Lung (tissue), 16 donors: ENCODE data around the gene RNF7. TPM values are rescaled to one million over a fixed set of nuclear protein-coding genes. Genes with fewer than 3 reads are reported as not detected.
"Not testable (repeated sequence)": the region's sequence is repeated elsewhere in the genome, so short reads cannot be mapped to it uniquely, and the experiment has no call there.

Experiments
- ATAC-seq: fragments of 200-7000 bp; cut with Tn5 transposase; one replicate; pipeline ENCODE4 v1.9.1; 2020; ENCODE audit warnings: moderate number of reproducible peaks; ENCODE audit not compliant: insufficient read depth, low FRiP score
- DNase-seq, 3 donors: peaks; one replicate each; pipeline ENCODE4 v3.0.0-alpha.2; 2013 to 2017
- H3K27ac ChIP-seq, 2 donors: one replicate each; pipeline ENCODE4 v1.5.1; 2013; ENCODE audit warnings: mild to moderate bottlenecking in 2 of 2, moderate library complexity in 2 of 2, control low read depth in 1 of 2, inconsistent platforms in 1 of 2, low read depth in 1 of 2, low read length in 1 of 2
- H3K27me3 ChIP-seq, 3 donors: one replicate each; pipeline ENCODE4 v1.5.1; 2013; ENCODE audit warnings: low read length in 2 of 3; ENCODE audit not compliant: control insufficient read depth in 3 of 3, insufficient read depth in 3 of 3
- H3K36me3 ChIP-seq, 4 donors: one replicate each; pipeline ENCODE4 v1.5.1; 2013; ENCODE audit warnings: low read length in 4 of 4, mild to moderate bottlenecking in 1 of 4, moderate library complexity in 1 of 4; ENCODE audit not compliant: control insufficient read depth in 4 of 4, insufficient read depth in 4 of 4
- H3K4me1 ChIP-seq, 5 donors: one replicate each; pipeline ENCODE4 v1.5.1; 2013; ENCODE audit warnings: low read length in 5 of 5, mild to moderate bottlenecking in 2 of 5, moderate library complexity in 1 of 5; ENCODE audit not compliant: control insufficient read depth in 5 of 5, insufficient read depth in 5 of 5
- H3K4me3 ChIP-seq: one replicate; pipeline ENCODE4 v1.5.1; 2013; ENCODE audit warnings: mild to moderate bottlenecking, control low read depth, moderate library complexity
- H3K9ac ChIP-seq, 2 donors: one replicate each; pipeline ENCODE4 v1.5.1; 2013; ENCODE audit warnings: low read length in 2 of 2, control low read depth in 1 of 2; ENCODE audit not compliant: insufficient read depth in 1 of 2
- H3K9me3 ChIP-seq, 4 donors: one replicate each; pipeline ENCODE4 v1.5.1; 2013; ENCODE audit warnings: low read length in 3 of 4, mild to moderate bottlenecking in 1 of 4, moderate library complexity in 1 of 4; ENCODE audit not compliant: control insufficient read depth in 4 of 4, insufficient read depth in 3 of 4
- WGBS, 2 donors: extraction: QIAGEN DNeasy Blood & Tissue Kit; methylation state at CpG; one replicate each; pipeline ENCODE4 v1.1.7; 2013; 5-methylcytosine and 5-hydroxymethylcytosine counted together
- long read RNA-seq, 5 donors: transcript quantifications; one replicate each; lab custom pipeline, GENCODE V29; 2026
- polyA plus RNA-seq, 2 donors: library from polyadenylated mRNA; stranded (reverse); fragments of 200-250 nt; gene quantifications; one replicate each; pipeline ENCODE4 v1.2.1, GENCODE V29; 2013
- total RNA-seq, 2 donors: library from RNA; depleted of rRNA in 1 of 2; stranded (reverse); fragments of >200 nt in 1 of 2; gene quantifications; one replicate each; pipeline ENCODE4 v1.2.1, GENCODE V29; 2014 to 2021
- TF ChIP-seq, protein P1 (sequence below): IDR thresholded peaks from 2 replicates; pipeline ENCODE4 v1.5.1; 2012; ENCODE audit warnings: mild to moderate bottlenecking; ENCODE audit errors: control extremely low read depth, extremely low read depth
- donor health status: control.
- donor health status: control.
- donor health status: Bipolar disorder and iron deficiency.
- donor health status: healthy.
- donor health status: DM: yes; HTN: yes; CAD: no.

Gene RNF7
- total RNA-seq (10 to 100 TPM; 41.0 to 85.0 TPM), polyA plus RNA-seq (100 to 1,000 TPM in 1 of 2 donors, 10 to 100 TPM in 1; 87.4 to 180 TPM)
- long read RNA-seq, donor 1, transcript RNF7-201 (3 exons, 2,763 nt) = major isoform, 140 of 198 reads
- long read RNA-seq, donor 1, transcript RNF7-202 (3 exons, 805 nt) = minor isoform, 21 of 198 reads
- long read RNA-seq, donor 1, partial matches to known transcripts = 32 of 198 reads
- long read RNA-seq, donor 1, other reads (novel, unspliced or antisense) = 0 of 198 reads
- long read RNA-seq, donor 2, transcript RNF7-201 (3 exons, 2,763 nt) = major isoform, 51 of 56 reads
- long read RNA-seq, donor 2, partial matches to known transcripts = 0 of 56 reads
- long read RNA-seq, donor 2, other reads (novel, unspliced or antisense) = 0 of 56 reads
- long read RNA-seq, donor 3, transcript RNF7-201 (3 exons, 2,763 nt) = major isoform, 67 of 79 reads
- long read RNA-seq, donor 3, transcript RNF7-202 (3 exons, 805 nt) = minor isoform, 7 of 79 reads
- long read RNA-seq, donor 3, partial matches to known transcripts = 0 of 79 reads
- long read RNA-seq, donor 3, other reads (novel, unspliced or antisense) = 0 of 79 reads
- long read RNA-seq, donor 4, transcript RNF7-202 (3 exons, 805 nt) = minor isoform, 7 of 68 reads
- long read RNA-seq, donor 4, transcript RNF7-201 (3 exons, 2,763 nt) = major isoform, 61 of 68 reads
- long read RNA-seq, donor 4, partial matches to known transcripts = 0 of 68 reads
- long read RNA-seq, donor 4, other reads (novel, unspliced or antisense) = 0 of 68 reads
- long read RNA-seq, donor 5, transcript RNF7-202 (3 exons, 805 nt) = minor isoform, 24 of 205 reads
- long read RNA-seq, donor 5, transcript RNF7-201 (3 exons, 2,763 nt) = major isoform, 151 of 205 reads
- long read RNA-seq, donor 5, partial matches to known transcripts = 26 of 205 reads
- long read RNA-seq, donor 5, other reads (novel, unspliced or antisense) = 0 of 205 reads

- TF ChIP-seq, protein P1, sequence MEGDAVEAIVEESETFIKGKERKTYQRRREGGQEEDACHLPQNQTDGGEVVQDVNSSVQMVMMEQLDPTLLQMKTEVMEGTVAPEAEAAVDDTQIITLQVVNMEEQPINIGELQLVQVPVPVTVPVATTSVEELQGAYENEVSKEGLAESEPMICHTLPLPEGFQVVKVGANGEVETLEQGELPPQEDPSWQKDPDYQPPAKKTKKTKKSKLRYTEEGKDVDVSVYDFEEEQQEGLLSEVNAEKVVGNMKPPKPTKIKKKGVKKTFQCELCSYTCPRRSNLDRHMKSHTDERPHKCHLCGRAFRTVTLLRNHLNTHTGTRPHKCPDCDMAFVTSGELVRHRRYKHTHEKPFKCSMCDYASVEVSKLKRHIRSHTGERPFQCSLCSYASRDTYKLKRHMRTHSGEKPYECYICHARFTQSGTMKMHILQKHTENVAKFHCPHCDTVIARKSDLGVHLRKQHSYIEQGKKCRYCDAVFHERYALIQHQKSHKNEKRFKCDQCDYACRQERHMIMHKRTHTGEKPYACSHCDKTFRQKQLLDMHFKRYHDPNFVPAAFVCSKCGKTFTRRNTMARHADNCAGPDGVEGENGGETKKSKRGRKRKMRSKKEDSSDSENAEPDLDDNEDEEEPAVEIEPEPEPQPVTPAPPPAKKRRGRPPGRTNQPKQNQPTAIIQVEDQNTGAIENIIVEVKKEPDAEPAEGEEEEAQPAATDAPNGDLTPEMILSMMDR = peak; percentile 73
- WGBS, 2 donors = 0% methylated on average over 81 of the region's 81 CpGs
- Histone ChIP-seq H3K9me3 (no peaks in the 10 kb centered on the region), H3K4me3 (peak within 1 kb of the TSS; percentile 96), H3K4me1 (peaks cover 4 to 23% (median 12%) of the 10 kb centered on the region in 5 donors), H3K36me3 (peaks cover 0 to 7% (median 1%) of the 10 kb centered on the region in 4 donors), H3K27ac (peak within 1 kb of the TSS; percentile 94 to 98), H3K9ac (peak within 1 kb of the TSS; percentile 91 to 98), H3K27me3 (no peaks in the 10 kb centered on the region)
- DNase-seq (peak; percentile 97 to 98 (median 98)), ATAC-seq (peak; percentile 97)
Observed at GRCh38 chr3:141738022-141738890, at the start of gene RNF7. Gene RNF7 (plus strand): TSS chr3:141738298. CDS start chr3:141738342, 44 bp downstream.

DNA sequence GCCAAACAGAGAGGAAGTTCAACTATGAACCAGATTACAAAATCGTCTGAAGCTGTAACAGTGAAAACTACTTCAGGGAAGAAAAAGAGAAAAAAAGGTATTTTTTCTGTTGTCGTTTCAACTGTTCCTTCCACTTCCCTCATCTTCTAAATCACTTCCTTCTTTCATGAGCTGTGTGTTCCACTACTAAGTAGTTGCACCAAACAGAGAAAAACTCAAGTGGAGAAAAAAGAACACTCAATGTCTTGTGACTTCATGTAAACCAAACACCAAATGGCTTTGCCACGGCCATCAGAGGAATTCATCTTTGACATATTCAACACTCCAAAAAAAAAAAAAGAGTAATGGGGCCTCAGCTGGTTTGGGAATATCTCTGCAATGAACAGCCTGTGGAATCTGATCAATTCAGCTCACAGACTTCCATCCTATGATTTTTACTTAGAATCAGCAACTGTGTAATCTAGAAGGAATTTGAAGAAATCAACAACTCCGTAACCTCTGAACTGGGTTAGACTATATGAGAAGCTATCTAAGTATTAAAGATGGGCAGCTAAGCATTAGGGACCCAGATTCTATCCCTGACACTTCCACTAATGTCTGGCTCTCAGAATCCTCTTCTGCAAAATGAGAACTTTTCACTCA is 47.5 kb upstream of the RNF7 start:
- H3K9ac ChIP-seq = no peak overlapping the region
- ATAC-seq = peak; percentile 64
- no peak overlapping the region for H3K27ac ChIP-seq
- H3K9me3 ChIP-seq = no peaks in the 10 kb centered on the region
- TF ChIP-seq, protein P1 = no peak
- 31 to 34% methylated on average over 4 of the region's 4 CpGs for WGBS, 2 donors
- H3K4me3 ChIP-seq = no peak overlapping the region
- H3K4me1 ChIP-seq = peaks cover 0 to 7% (median 4%) of the 10 kb centered on the region in 5 donors
- H3K27me3 ChIP-seq = no peaks in the 10 kb centered on the region
- DNase-seq = peak in 1 of 3 donors; percentile 13
- H3K36me3 ChIP-seq = no peaks in the 10 kb centered on the region

DNA sequence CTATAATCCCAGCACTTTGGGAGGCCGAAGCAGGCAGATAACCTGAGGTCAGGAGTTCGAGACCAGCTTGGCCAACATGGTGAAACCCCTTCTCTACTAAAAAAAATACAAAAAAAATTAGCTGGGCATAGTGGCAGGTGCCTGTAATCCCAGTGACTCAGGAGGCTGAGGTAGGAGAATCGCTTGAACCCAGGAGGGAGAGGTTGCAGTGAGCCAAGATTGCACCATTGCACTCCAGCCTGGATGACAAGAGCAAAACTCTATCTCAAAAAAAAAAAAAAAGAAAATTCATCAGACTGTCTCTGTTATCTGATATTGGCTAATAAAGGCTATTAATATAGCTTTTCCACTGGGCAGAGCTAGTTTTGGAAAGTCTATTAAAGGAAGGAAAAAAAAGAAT is 46.6 kb upstream of the RNF7 start:
- not testable (repeated sequence) for H3K27ac ChIP-seq, H3K27me3 ChIP-seq, H3K9ac ChIP-seq, DNase-seq, H3K4me1 ChIP-seq, H3K9me3 ChIP-seq, H3K36me3 ChIP-seq, H3K4me3 ChIP-seq, ATAC-seq
- 77 to 96% methylated on average over 3 of the region's 3 CpGs for WGBS, 2 donors

- not testable (repeated sequence) for H3K36me3 ChIP-seq, DNase-seq
Observed at GRCh38 chr3:141692973-141693372, 45.1 kb upstream of the RNF7 start.

More at GRCh38 chr3:141692973-141693372, 45.1 kb upstream of the RNF7 start:
- not testable (repeated sequence) for H3K9ac ChIP-seq, H3K27me3 ChIP-seq, H3K27ac ChIP-seq, H3K9me3 ChIP-seq, H3K4me3 ChIP-seq, ATAC-seq
- H3K4me1 ChIP-seq = peaks cover 0 to 11% (median 0%) of the 10 kb centered on the region in 5 donors
- WGBS, 2 donors = 86 to 97% methylated on average over 4 of the region's 4 CpGs
